Heart left ventricle (tissue), 13 donors: ENCODE measurements around the gene VAMP1.

ENCODE experiments used
- CTCF ChIP-seq, 12 donors: fragments of 200-600 bp; sonication (generic) in 4 of 12; IDR thresholded peaks; one replicate each; pipeline versions ENCODE4 v1.5.0 to v1.8.0; 2018 to 2022; ENCODE audit warnings: antibody characterized with exemption in 12 of 12, mild to moderate bottlenecking in 5 of 12
- POLR2A ChIP-seq, 2 donors: fragments of 450-650 bp; IDR thresholded peaks; one replicate each; pipeline ENCODE4 v1.6.1; 2017; ENCODE audit warnings: antibody characterized with exemption in 2 of 2, mild to moderate bottlenecking in 2 of 2, moderate library complexity in 2 of 2
- donor health status: ischemic (EF 13 %, LVEDD 7.1; RV severe dilation, severe dysfunction).
- donor health status: DM: no; HTN: yes; CAD: no.
- donor health status: DM: no; HTN: no; CAD: no.
- donor health status: ischemic (EF 25% LVEDD 6.9; RV normal size, moderate dysfunction).
- donor health status: ischemic (EF 25% LVEDD 5.7; RV mildly dilated, moderate dysfunction).
- donor health status: ischemic (EF 35%, LVEDD 5.7; RV mildly dilated, moderate dysfunction).
- donor health status: nonischemic (EF 11% LVEDD 7.7; RV severe dilation, severe dysfunction).
- donor health status: DM: yes; HTN: yes; CAD: no.
- donor health status: PGD.
- donor health status: ischemic (EF 29% LVEDD 5.4; RV normal size, mild dysfunction).
- donor health status: nonischemic (EF 23%, LVEDD 6.1; RV moderate dilation, normal function).

GRCh38 chr12:6443361-6443983 lies 27.0 kb downstream of the VAMP1 start:
- no peak for TF ChIP-seq CTCF (IDR thresholded peaks at IDR 0.05)
- no peak for TF ChIP-seq POLR2A (IDR thresholded peaks at IDR 0.05)
